Transverse colon (tissue), 4 donors: ENCODE results near the gene RNF183. TPM values are rescaled to one million over a fixed set of nuclear protein-coding genes. Genes with fewer than 3 reads are reported as not detected.

Source experiments
- DNase-seq: peaks from one replicate; pipeline ENCODE4 v3.0.0-alpha.2; 2019
- H3K27ac ChIP-seq, 4 donors: fragments of 200-600 bp; sonication (generic); 2 replicates each; pipeline ENCODE4 v1.5.1; 2016 to 2018; ENCODE audit warnings: inconsistent platforms in 4 of 4
- H3K27me3 ChIP-seq: fragments of 200-600 bp; sonication (generic); 2 replicates; pipeline ENCODE4 v1.5.1; 2017; ENCODE audit warnings: inconsistent platforms
- H3K36me3 ChIP-seq, 4 donors: fragments of 200-600 bp; sonication (generic); 2 replicates each; pipeline ENCODE4 v1.5.1; 2017 to 2019; ENCODE audit warnings: inconsistent platforms in 4 of 4
- H3K4me1 ChIP-seq, 4 donors: fragments of 200-600 bp; sonication (generic); 2 replicates each; pipeline ENCODE4 v1.5.1; 2017 to 2020; ENCODE audit warnings: inconsistent platforms in 4 of 4
- H3K4me3 ChIP-seq, 4 donors: fragments of 200-600 bp; sonication (generic); 1 replicate in 1 of 4; 2 replicates in 3 of 4; pipeline versions ENCODE4 v1.5.1 to v1.6.1; 2017 to 2019; ENCODE audit warnings: inconsistent platforms in 4 of 4
- H3K9me3 ChIP-seq, 2 donors: fragments of 200-600 bp; sonication (generic); 2 replicates each; pipeline ENCODE4 v1.5.1; 2017 to 2019; ENCODE audit warnings: inconsistent platforms in 2 of 2
- CTCF ChIP-seq, 5 experiments: fragments of 200-600 bp in 3 of 5; fragments of 450-650 bp in 2 of 5; sonication (generic) in 3 of 5; IDR thresholded peaks; 1 replicate in 2 of 5; 2 replicates in 3 of 5; pipeline ENCODE4 v1.5.1; 2016 to 2017; ENCODE audit warnings: antibody characterized with exemption in 5 of 5, inconsistent platforms in 3 of 5, mild to moderate bottlenecking in 2 of 5, moderate library complexity in 1 of 5
- EP300 ChIP-seq: sonication (generic); formaldehyde crosslinking; IDR thresholded peaks from one replicate; pipeline ENCODE4 v1.6.1; 2017; ENCODE audit warnings: antibody characterized with exemption, low read depth
- POLR2A ChIP-seq: fragments of 450-650 bp; IDR thresholded peaks from one replicate; pipeline ENCODE4 v1.6.1; 2016; ENCODE audit warnings: antibody characterized with exemption, mild to moderate bottlenecking, moderate library complexity
- POLR2AphosphoS5 ChIP-seq, 3 donors: sonication (generic); formaldehyde crosslinking; IDR thresholded peaks; one replicate each; pipeline ENCODE4 v1.6.1; 2016; ENCODE audit warnings: antibody characterized with exemption in 3 of 3
- WGBS, 2 donors: methylation state at CpG; one replicate each; pipeline ENCODE4 v1.1.5; 2018; ENCODE audit warnings: low coverage in 1 of 2; 5-methylcytosine and 5-hydroxymethylcytosine counted together
- in situ Hi-C, 4 donors: fragments of 200-750 bp; cut with MboI; loops; one replicate each; pipeline versions ENCODE4 v1.15.0 to v1.15.1; 2017; ENCODE audit warnings: low sequenced_read_pairs in 3 of 4, low pct_ligation_motif_present in 1 of 4, low pct_unique_long_range_greater_than_20kb in 1 of 4
- intact Hi-C: fragments of 100-400 bp; cut with DNase I; formaldehyde crosslinking; loops from one replicate; pipeline ENCODE4 v1.15.1; 2023; ENCODE audit warnings: low total_unique reads
- total RNA-seq, 4 donors: library from RNA; depleted of rRNA; stranded (reverse); fragments of >200 nt; gene quantifications; one replicate each; pipeline ENCODE4 v1.1.0, GENCODE V29; 2016

RNF183 gene
- total RNA-seq, 4 donors from 2014 or later = 0.14 to 0.95 TPM; not detected in 2

- Histone ChIP-seq H3K27me3 (peaks cover 5% of the 10 kb centered on the region), H3K9me3 (no peaks in the 10 kb centered on the region), H3K4me1 (peaks cover 0 to 47% (median 28%) of the 10 kb centered on the region in 4 donors), H3K36me3 (no peaks in the 10 kb centered on the region), H3K4me3 (peak overlapping the region; percentile 50 to 73 (median 70)), H3K27ac (peak overlapping the region; percentile 73 to 86 (median 80))
- intact Hi-C loops = no loop called here
- in situ Hi-C loops = no loop called here
- 9% methylated on average over 14 of the region's 14 CpGs; no CpG with 5 or more reads in 1 of the 2 donors for WGBS, 2 donors
- peak; percentile 37 for DNase-seq
- TF ChIP-seq POLR2A (no peak), POLR2AphosphoS5 (IDR thresholded peaks at IDR 0.05) (no peak), CTCF (IDR thresholded peaks at IDR 0.05) (no peak), EP300 (no peak)
Observed at GRCh38 chr9:113350107-113350661, 47.0 kb upstream of the RNF183 start.

GRCh38 chr9:113349445-113350094 lies 46.4 kb upstream of the RNF183 start, which contains the start of gene BSPRY:
TSS of gene BSPRY (plus strand) at chr9:113349541. CDS start at chr9:113349580, 39 bp downstream.
- DNase-seq = peak; percentile 68
- in situ Hi-C loops (no loop called here), intact Hi-C loops (loop anchor here (10.0 kb wide), 1 partner anchor 55 kb away; the partner anchor contains the start of gene ALAD)
- no peak for TF ChIP-seq POLR2AphosphoS5 (IDR thresholded peaks at IDR 0.05)
- no peak for TF ChIP-seq POLR2A
- no peak for TF ChIP-seq EP300
- TF ChIP-seq CTCF (IDR thresholded peaks at IDR 0.05) = no peak
- Histone ChIP-seq H3K4me1 (peaks cover 0 to 52% (median 33%) of the 10 kb centered on the region in 4 donors), H3K9me3 (no peaks in the 10 kb centered on the region), H3K27ac (peak within 1 kb of the TSS; percentile 75 to 86 (median 80)), H3K27me3 (peaks cover 5% of the 10 kb centered on the region), H3K4me3 (peak within 1 kb of the TSS; percentile 50 to 73 (median 70)), H3K36me3 (no peaks in the 10 kb centered on the region)
- WGBS, 2 donors = 2% methylated on average over 40 of the region's 71 CpGs; no CpG with 5 or more reads in 1 of the 2 donors

- in situ Hi-C loops = no loop called here
- H3K36me3 ChIP-seq = no peaks in the 10 kb centered on the region
- H3K27me3 ChIP-seq = peaks cover 5% of the 10 kb centered on the region
- no peaks in the 10 kb centered on the region for H3K9me3 ChIP-seq
- intact Hi-C loops = loop anchor here (10.0 kb wide), 1 partner anchor 56 kb away; the partner anchor contains the start of gene ALAD
- no peak for TF ChIP-seq EP300
- no peak for TF ChIP-seq POLR2AphosphoS5 (IDR thresholded peaks at IDR 0.05)
- TF ChIP-seq POLR2A = no peak
- no peak for TF ChIP-seq CTCF (IDR thresholded peaks at IDR 0.05)
- H3K4me1 ChIP-seq = peaks cover 1 to 57% (median 38%) of the 10 kb centered on the region in 4 donors
- peak overlapping the region in 3 of 4 donors; percentile 23 to 45 (median 37) for H3K27ac ChIP-seq
- WGBS, 2 donors = 21% methylated on average over 13 of the region's 13 CpGs; no CpG with 5 or more reads in 1 of the 2 donors
- H3K4me3 ChIP-seq = peak overlapping the region in 3 of 4 donors; percentile 66 to 73 (median 73)
- DNase-seq = no peak
Observed at GRCh38 chr9:113349066-113349444, 45.9 kb upstream of the RNF183 start.

- peak overlapping the region; percentile 56 to 77 (median 68) for H3K27ac ChIP-seq
- 74 to 80% methylated on average over 2 to 3 of the region's 3 CpGs for WGBS, 2 donors
- intact Hi-C loops = loop anchor here (10.0 kb wide), 1 partner anchor 56 kb away; the partner anchor contains the start of gene ALAD
Observed at GRCh38 chr9:113348437-113348836, 45.3 kb upstream of the RNF183 start.

More at GRCh38 chr9:113348437-113348836, 45.3 kb upstream of the RNF183 start:
- Histone ChIP-seq H3K4me3 (no peak overlapping the region), H3K4me1 (peaks cover 3 to 63% (median 40%) of the 10 kb centered on the region in 4 donors), H3K9me3 (no peaks in the 10 kb centered on the region), H3K36me3 (no peaks in the 10 kb centered on the region), H3K27me3 (peaks cover 5% of the 10 kb centered on the region)
- DNase-seq = no peak
- in situ Hi-C loops = no loop called here
- TF ChIP-seq CTCF (IDR thresholded peaks at IDR 0.05) (no peak), POLR2AphosphoS5 (IDR thresholded peaks at IDR 0.05) (no peak), POLR2A (no peak), EP300 (no peak)
